C4-2B (cell line): ENCODE measurements around the gene PAM.

Source experiments
- H3K27ac ChIP-seq: fragments of 450-650 bp; 2 replicates; pipeline ENCODE4 v1.5.1; 2017
- CTCF ChIP-seq: fragments of 450-650 bp; conservative IDR thresholded peaks from 2 replicates; pipeline ENCODE4 v1.5.1; 2017; ENCODE audit warnings: mild to moderate bottlenecking
- ZFX ChIP-seq: fragments of 450-650 bp; IDR thresholded peaks from 2 replicates; pipeline ENCODE4 v1.6.1; 2017

PAM gene

GRCh38 chr5:102937894-102938293, 182.8 kb downstream of the PAM start:
- no peak for TF ChIP-seq CTCF
- no peak for TF ChIP-seq ZFX
- H3K27ac ChIP-seq, result no peak overlapping the region

GRCh38 chr5:102941111-102941510, 186.0 kb downstream of the PAM start:
- no peak overlapping the region for H3K27ac ChIP-seq
- no peak for TF ChIP-seq ZFX
- no peak for TF ChIP-seq CTCF

GRCh38 chr5:102946414-102946813, 191.3 kb downstream of the PAM start:
- TF ChIP-seq ZFX (no peak), CTCF (no peak)
- H3K27ac ChIP-seq, result no peak overlapping the region

GRCh38 chr5:102946971-102947370, 191.9 kb downstream of the PAM start:
- TF ChIP-seq ZFX (no peak), CTCF (no peak)
- no peak overlapping the region for H3K27ac ChIP-seq

- H3K27ac ChIP-seq, result no peak overlapping the region
- no peak for TF ChIP-seq ZFX
- TF ChIP-seq CTCF, result no peak
Observed at GRCh38 chr5:102955488-102955887, 200.4 kb downstream of the PAM start.

GRCh38 chr5:102956599-102956998, 201.5 kb downstream of the PAM start:
- TF ChIP-seq ZFX, result no peak
- TF ChIP-seq CTCF, result no peak
- no peak overlapping the region for H3K27ac ChIP-seq

GRCh38 chr5:102957141-102957540, 202.0 kb downstream of the PAM start:
- TF ChIP-seq CTCF, result no peak
- TF ChIP-seq ZFX, result no peak
- no peak overlapping the region for H3K27ac ChIP-seq
